Measurements from ENCODE around the gene NT5E.

DNA sequence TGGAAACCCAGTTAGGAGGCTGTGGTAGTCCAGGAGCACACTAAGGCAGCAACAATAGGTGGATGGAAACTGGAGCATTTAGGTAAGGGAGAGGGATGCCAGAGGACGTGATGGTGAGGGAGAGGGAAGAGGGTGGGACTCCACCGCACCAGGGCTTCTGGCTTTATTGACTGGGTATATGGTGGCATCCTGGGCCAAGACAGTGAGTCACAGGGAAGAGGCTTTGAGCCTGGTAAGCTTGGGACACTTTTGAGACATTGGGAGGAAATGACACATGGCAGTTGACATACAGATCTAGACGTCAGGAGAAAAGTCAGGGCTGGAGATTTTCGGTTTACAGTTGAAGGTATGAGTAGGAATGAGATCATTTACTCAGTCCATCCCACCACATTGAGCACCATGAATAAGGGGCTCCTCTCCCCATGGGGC, 14.9 kb downstream of the NT5E start:
- TF ChIP-seq POLR2AphosphoS5 (IDR thresholded peaks at IDR 0.05; ENCODE audit: low read depth, low read length), result no peak
- TF ChIP-seq TAF1 (IDR thresholded peaks at IDR 0.05; ENCODE audit: low read depth, low read length), result no peak
- no peak for TF ChIP-seq POU2F2 (IDR thresholded peaks at IDR 0.05; ENCODE audit: low read depth, low read length)
- no peak for TF ChIP-seq POLR2A (IDR thresholded peaks at IDR 0.05; ENCODE audit: low read depth, low read length)
- TF ChIP-seq SPI1 (IDR thresholded peaks at IDR 0.05; ENCODE audit: low read depth, low read length), result no peak
- TF ChIP-seq PAX5 (IDR thresholded peaks at IDR 0.05; ENCODE audit: insufficient read depth, low read length, severe bottlenecking), result no peak

Measured in GM12891 (cell line).